Measurements from ENCODE around the gene DNAI4.
A peak's percentile ranks its signal among the peaks of the same experiment; 100 is the strongest.
"Not testable (repeated sequence)": the region's sequence is repeated elsewhere in the genome, so short reads cannot be mapped to it uniquely, and the experiment has no call there.

The DNAI4 gene

GRCh38 chr1:66924756-66925557 lies at the start of gene DNAI4, which contains the start of gene MIER1:
DNAI4 (minus strand) TSS chr1:66924856; CDS start chr1:66924831, 25 bp downstream.
MIER1 (plus strand) TSS chr1:66924990; CDS start chr1:66925029, 39 bp downstream.
- peak; percentile 98 for DNase-seq

- no peak for DNase-seq
Observed at GRCh38 chr1:66968574-66968973, 43.9 kb upstream of the DNAI4 start.

- not testable (repeated sequence) for DNase-seq
Observed at GRCh38 chr1:66966188-66966873, 41.7 kb upstream of the DNAI4 start.

- DNase-seq, result no peak
Observed at GRCh38 chr1:66957938-66958337, 33.3 kb upstream of the DNAI4 start.

GRCh38 chr1:66954208-66954607 lies 29.6 kb upstream of the DNAI4 start:
- no peak for DNase-seq

- no peak for DNase-seq
Observed at GRCh38 chr1:66951513-66951912, 26.9 kb upstream of the DNAI4 start.

- no peak for DNase-seq
Observed at GRCh38 chr1:66947267-66947666, 22.6 kb upstream of the DNAI4 start.

GRCh38 chr1:66945316-66945715 lies 20.7 kb upstream of the DNAI4 start:
- no peak for DNase-seq

- no peak for DNase-seq
Observed at GRCh38 chr1:66944330-66945274, 19.9 kb upstream of the DNAI4 start.

- DNase-seq, result no peak
Observed at GRCh38 chr1:66943361-66943969, 18.8 kb upstream of the DNAI4 start.

GRCh38 chr1:66940981-66941380 lies 16.3 kb upstream of the DNAI4 start:
- DNase-seq, result no peak

GRCh38 chr1:66938613-66939012 lies 14.0 kb upstream of the DNAI4 start:
- DNase-seq, result no peak

GRCh38 chr1:66937529-66938234 lies 13.0 kb upstream of the DNAI4 start:
- DNase-seq, result no peak

- no peak for DNase-seq
Observed at GRCh38 chr1:66933887-66934700, 9.4 kb upstream of the DNAI4 start.

GRCh38 chr1:66932291-66932690 lies 7.6 kb upstream of the DNAI4 start:
- no peak for DNase-seq

GRCh38 chr1:66931590-66931989 lies 6.9 kb upstream of the DNAI4 start:
- no peak for DNase-seq

GRCh38 chr1:66930823-66931174 lies 6.1 kb upstream of the DNAI4 start:
- DNase-seq, result no peak

- peak; percentile 98 for DNase-seq
Observed at GRCh38 chr1:66929999-66930822, 5.6 kb upstream of the DNAI4 start.

GRCh38 chr1:66929691-66929998 lies 5.0 kb upstream of the DNAI4 start:
- DNase-seq, result no peak

GRCh38 chr1:66929146-66929688 lies 4.6 kb upstream of the DNAI4 start:
- DNase-seq, result no peak
